Stimulated activated memory B cell treated with anti-CD40 and anti-IgM and Interleukin-4, amounts not matched to agents 10 μg/mL and 1 μg/mL and 100 μg/mL, for 72 hours (primary cell): ENCODE data around the gene OGN.
"Not testable (repeated sequence)": the region's sequence is repeated elsewhere in the genome, so short reads cannot be mapped to it uniquely, and the experiment has no call there.

Experiments used
- ATAC-seq: fragments of 150-1000 bp; cut with Tn5 transposase; 2 replicates; pipeline ENCODE4 v1.10.0; 2021
- H3K27ac Mint-ChIP-seq: one replicate; pipeline ENCODE4 v1.8.0; 2022; ENCODE audit warnings: mild to moderate bottlenecking, mixed read lengths
- H3K27me3 Mint-ChIP-seq: one replicate; pipeline ENCODE4 v1.8.0; 2022; ENCODE audit warnings: mixed read lengths
- H3K36me3 Mint-ChIP-seq: one replicate; pipeline ENCODE4 v1.8.0; 2022; ENCODE audit warnings: mixed read lengths
- H3K4me1 Mint-ChIP-seq: one replicate; pipeline ENCODE4 v1.8.0; 2022; ENCODE audit warnings: mixed read lengths
- H3K4me3 Mint-ChIP-seq: one replicate; pipeline ENCODE4 v1.8.0; 2022; ENCODE audit warnings: mild to moderate bottlenecking, moderate library complexity, mixed read lengths
- H3K9me3 Mint-ChIP-seq: one replicate; pipeline ENCODE4 v1.8.0; 2022; ENCODE audit warnings: mixed read lengths

Gene OGN

GRCh38 chr9:92422611-92423338 is 18.4 kb upstream of the OGN start:
- H3K9me3 Mint-ChIP-seq: no peaks in the 10 kb centered on the region
- no peak for ATAC-seq
- no peaks in the 10 kb centered on the region for H3K27me3 Mint-ChIP-seq
- no peaks in the 10 kb centered on the region for H3K4me1 Mint-ChIP-seq
- H3K4me3 Mint-ChIP-seq: no peak overlapping the region
- no peak overlapping the region for H3K27ac Mint-ChIP-seq
- H3K36me3 Mint-ChIP-seq: no peaks in the 10 kb centered on the region

- H3K27me3 Mint-ChIP-seq: no peaks in the 10 kb centered on the region
- no peaks in the 10 kb centered on the region for H3K36me3 Mint-ChIP-seq
- H3K27ac Mint-ChIP-seq: no peak overlapping the region
- peaks cover 6% of the 10 kb centered on the region for H3K4me1 Mint-ChIP-seq
- no peak overlapping the region for H3K4me3 Mint-ChIP-seq
- ATAC-seq: peak; percentile 39
- H3K9me3 Mint-ChIP-seq: peaks cover 3% of the 10 kb centered on the region
Observed at GRCh38 chr9:92414566-92414965, 10.2 kb upstream of the OGN start.

- H3K27me3 Mint-ChIP-seq, H3K4me3 Mint-ChIP-seq, H3K36me3 Mint-ChIP-seq, ATAC-seq, H3K27ac Mint-ChIP-seq, H3K9me3 Mint-ChIP-seq: not testable (repeated sequence)
- peaks cover 19% of the 10 kb centered on the region for H3K4me1 Mint-ChIP-seq
Observed at GRCh38 chr9:92411157-92411556, 6.8 kb upstream of the OGN start.

GRCh38 chr9:92408747-92409478 is 4.5 kb upstream of the OGN start:
- no peak overlapping the region for H3K27ac Mint-ChIP-seq

GRCh38 chr9:92407818-92408217 is 3.4 kb upstream of the OGN start:
- Mint-ChIP-seq H3K27me3 (no peaks in the 10 kb centered on the region), H3K4me3 (no peak overlapping the region), H3K36me3 (peaks cover 6% of the 10 kb centered on the region), H3K4me1 (peaks cover 19% of the 10 kb centered on the region), H3K9me3 (peaks cover 3% of the 10 kb centered on the region), H3K27ac (no peak overlapping the region)
- ATAC-seq: no peak

More at GRCh38 chr9:92408747-92409478, 4.5 kb upstream of the OGN start:
- Mint-ChIP-seq H3K27me3 (no peaks in the 10 kb centered on the region), H3K4me1 (peaks cover 19% of the 10 kb centered on the region), H3K36me3 (peaks cover 6% of the 10 kb centered on the region), H3K4me3 (no peak overlapping the region), H3K9me3 (peaks cover 3% of the 10 kb centered on the region)
- ATAC-seq: no peak

- Mint-ChIP-seq H3K4me1 (peaks cover 19% of the 10 kb centered on the region), H3K36me3 (peaks cover 6% of the 10 kb centered on the region), H3K9me3 (no peaks in the 10 kb centered on the region), H3K27me3 (no peaks in the 10 kb centered on the region), H3K27ac (peak overlapping the region; percentile 83), H3K4me3 (peak overlapping the region; percentile 34)
- ATAC-seq: peak; percentile 88
Observed at GRCh38 chr9:92406477-92406876, 2.1 kb upstream of the OGN start.

- Mint-ChIP-seq H3K9me3 (no peaks in the 10 kb centered on the region), H3K27me3 (no peaks in the 10 kb centered on the region), H3K27ac (peak overlapping the region; percentile 83), H3K36me3 (peaks cover 6% of the 10 kb centered on the region), H3K4me1 (peaks cover 19% of the 10 kb centered on the region), H3K4me3 (peak overlapping the region; percentile 27)
- ATAC-seq: no peak
Observed at GRCh38 chr9:92405818-92406217, 1.4 kb upstream of the OGN start.

- H3K9me3 Mint-ChIP-seq: no peaks in the 10 kb centered on the region
- no peak overlapping the region for H3K4me3 Mint-ChIP-seq
- H3K4me1 Mint-ChIP-seq: peaks cover 19% of the 10 kb centered on the region
- ATAC-seq: no peak
- H3K27me3 Mint-ChIP-seq: no peaks in the 10 kb centered on the region
- peaks cover 7% of the 10 kb centered on the region for H3K36me3 Mint-ChIP-seq
- H3K27ac Mint-ChIP-seq: no peak overlapping the region
Observed at GRCh38 chr9:92402826-92403745, 1.3 kb downstream of the OGN start.

GRCh38 chr9:92402360-92402759 is 2.0 kb downstream of the OGN start:
- H3K27me3 Mint-ChIP-seq: no peaks in the 10 kb centered on the region
- no peak overlapping the region for H3K4me3 Mint-ChIP-seq
- no peaks in the 10 kb centered on the region for H3K9me3 Mint-ChIP-seq
- H3K4me1 Mint-ChIP-seq: peaks cover 18% of the 10 kb centered on the region
- no peak for ATAC-seq
- H3K27ac Mint-ChIP-seq: no peak overlapping the region
- peaks cover 11% of the 10 kb centered on the region for H3K36me3 Mint-ChIP-seq

- no peak overlapping the region for H3K27ac Mint-ChIP-seq
- H3K9me3 Mint-ChIP-seq: no peaks in the 10 kb centered on the region
- ATAC-seq: no peak
- H3K4me3 Mint-ChIP-seq: no peak overlapping the region
- no peaks in the 10 kb centered on the region for H3K27me3 Mint-ChIP-seq
- peaks cover 5% of the 10 kb centered on the region for H3K36me3 Mint-ChIP-seq
- H3K4me1 Mint-ChIP-seq: no peaks in the 10 kb centered on the region
Observed at GRCh38 chr9:92397853-92398252, 6.5 kb downstream of the OGN start.

- no peaks in the 10 kb centered on the region for H3K9me3 Mint-ChIP-seq
- peaks cover 5% of the 10 kb centered on the region for H3K36me3 Mint-ChIP-seq
- no peak overlapping the region for H3K27ac Mint-ChIP-seq
- ATAC-seq: no peak
- no peak overlapping the region for H3K4me3 Mint-ChIP-seq
- H3K27me3 Mint-ChIP-seq: no peaks in the 10 kb centered on the region
- H3K4me1 Mint-ChIP-seq: no peaks in the 10 kb centered on the region
Observed at GRCh38 chr9:92395617-92396016, 8.8 kb downstream of the OGN start.

- no peak for ATAC-seq
- H3K27me3 Mint-ChIP-seq: no peaks in the 10 kb centered on the region
- no peak overlapping the region for H3K4me3 Mint-ChIP-seq
- H3K4me1 Mint-ChIP-seq: no peaks in the 10 kb centered on the region
- H3K27ac Mint-ChIP-seq: no peak overlapping the region
- peaks cover 5% of the 10 kb centered on the region for H3K36me3 Mint-ChIP-seq
- no peaks in the 10 kb centered on the region for H3K9me3 Mint-ChIP-seq
Observed at GRCh38 chr9:92393686-92394085, 10.7 kb downstream of the OGN start.

GRCh38 chr9:92392690-92393089 is 11.7 kb downstream of the OGN start:
- H3K27ac Mint-ChIP-seq: no peak overlapping the region
- ATAC-seq: no peak
- no peak overlapping the region for H3K4me3 Mint-ChIP-seq
- H3K36me3 Mint-ChIP-seq: peaks cover under 1% of the 10 kb centered on the region
- H3K9me3 Mint-ChIP-seq: no peaks in the 10 kb centered on the region
- no peaks in the 10 kb centered on the region for H3K4me1 Mint-ChIP-seq
- no peaks in the 10 kb centered on the region for H3K27me3 Mint-ChIP-seq

GRCh38 chr9:92385953-92386352 is 18.4 kb downstream of the OGN start:
- no peak for ATAC-seq

GRCh38 chr9:92385477-92385876 is 18.9 kb downstream of the OGN start:
- Mint-ChIP-seq H3K27ac (no peak overlapping the region), H3K9me3 (no peaks in the 10 kb centered on the region), H3K4me1 (no peaks in the 10 kb centered on the region), H3K4me3 (no peak overlapping the region), H3K36me3 (peaks cover 5% of the 10 kb centered on the region), H3K27me3 (no peaks in the 10 kb centered on the region)
- no peak for ATAC-seq

More at GRCh38 chr9:92385953-92386352, 18.4 kb downstream of the OGN start:
- Mint-ChIP-seq H3K9me3 (no peaks in the 10 kb centered on the region), H3K4me3 (no peak overlapping the region), H3K36me3 (peaks cover 5% of the 10 kb centered on the region), H3K27me3 (no peaks in the 10 kb centered on the region), H3K4me1 (no peaks in the 10 kb centered on the region), H3K27ac (no peak overlapping the region)
